ENCODE data around the gene PET117.
"Not testable (repeated sequence)": the region's sequence is repeated elsewhere in the genome, so short reads cannot be mapped to it uniquely, and the experiment has no call there.

The PET117 gene

GRCh38 chr20:18137412-18138265, at the start of gene PET117, which contains the start of gene KAT14:
PET117 (plus strand) TSS chr20:18137863; CDS start chr20:18137956, 93 bp downstream.
KAT14 (plus strand) TSS chr20:18137863; CDS start chr20:18142661, 4,798 bp downstream.
- TF ChIP-seq SNAI2 (CRISPR knock-in tag; IDR thresholded peaks at IDR 0.05) = peak; percentile 64; the same call in 1 of the 2 replicates
- TF ChIP-seq RARB (CRISPR knock-in tag; IDR thresholded peaks at IDR 0.05) = no peak
- TF ChIP-seq CSRNP3 (CRISPR knock-in tag; IDR thresholded peaks at IDR 0.05) = no peak
- TF ChIP-seq CSDC2 (CRISPR knock-in tag; IDR thresholded peaks at IDR 0.05) = 0 out of 2 replicates have a peak, but pooled peaks have one; percentile 19
- no peak for TF ChIP-seq ISL1 (CRISPR knock-in tag; IDR thresholded peaks at IDR 0.05)
- no peak for TF ChIP-seq PPARA (CRISPR knock-in tag; IDR thresholded peaks at IDR 0.05; ENCODE audit: borderline replicate concordance)
- TF ChIP-seq TSHZ2 (CRISPR knock-in tag; IDR thresholded peaks at IDR 0.05) = 0 out of 2 replicates have a peak, but pooled peaks have one; percentile 52
- no peak for TF ChIP-seq CREB5 (CRISPR knock-in tag; IDR thresholded peaks at IDR 0.05; ENCODE audit: low read depth)
- no peak for TF ChIP-seq GLIS3 (CRISPR knock-in tag; IDR thresholded peaks at IDR 0.05)
- peak; percentile 93 for TF ChIP-seq ZFP3 (CRISPR knock-in tag; IDR thresholded peaks at IDR 0.05)
- TF ChIP-seq ZNF8 (CRISPR knock-in tag; IDR thresholded peaks at IDR 0.05) = no peak
- no peak for TF ChIP-seq ZFP30 (CRISPR knock-in tag; IDR thresholded peaks at IDR 0.05)
- peak; percentile 95 for ATAC-seq

GRCh38 chr20:18088298-18088697, 49.4 kb upstream of the PET117 start:
- not testable (repeated sequence) for ATAC-seq

- not testable (repeated sequence) for ATAC-seq
Observed at GRCh38 chr20:18088841-18089240, 48.8 kb upstream of the PET117 start.

GRCh38 chr20:18090044-18090443, 47.6 kb upstream of the PET117 start:
- no peak for ATAC-seq
- no peak for TF ChIP-seq TOX (CRISPR knock-in tag; IDR thresholded peaks at IDR 0.05; ENCODE audit: borderline replicate concordance)
- TF ChIP-seq PATZ1 (CRISPR knock-in tag; IDR thresholded peaks at IDR 0.05; ENCODE audit: borderline replicate concordance) = no peak
- no peak for TF ChIP-seq PPARA (CRISPR knock-in tag; IDR thresholded peaks at IDR 0.05; ENCODE audit: borderline replicate concordance)
- TF ChIP-seq CREB5 (CRISPR knock-in tag; IDR thresholded peaks at IDR 0.05; ENCODE audit: low read depth) = no peak
- no peak for TF ChIP-seq ZFP3 (CRISPR knock-in tag; IDR thresholded peaks at IDR 0.05)
- TF ChIP-seq POU6F1 (CRISPR knock-in tag; IDR thresholded peaks at IDR 0.05; ENCODE audit: borderline replicate concordance, low read depth) = no peak
- TF ChIP-seq ESRRG (CRISPR knock-in tag; IDR thresholded peaks at IDR 0.05) = no peak
